Measurements from ENCODE around the gene PSORS1C2. TPM values are rescaled to one million over a fixed set of nuclear protein-coding genes. Genes with fewer than 3 reads are reported as not detected.

PSORS1C2 gene
- total and polyA plus RNA-seq, 3 donors from 2014 or later, result not detected

GRCh38 chr6:31125162-31125561 lies 13.7 kb downstream of the PSORS1C2 start:
- WGBS, 2 donors, result 54 to 59% methylated on average over 8 of the region's 8 CpGs

GRCh38 chr6:31122791-31123706 lies 15.8 kb downstream of the PSORS1C2 start:
- Histone ChIP-seq H3K9me3 (no peaks in the 10 kb centered on the region), H3K4me1 (peaks cover 11% of the 10 kb centered on the region), H3K36me3 (ENCODE audit: low read depth, missing control alignments) (no peaks in the 10 kb centered on the region), H3K4me3 (no peak overlapping the region), H3K27ac (peak overlapping the region in 1 of 2 donors; percentile 28), H3K27me3 (no peaks in the 10 kb centered on the region)
- 36 to 42% methylated on average over 12 to 16 of the region's 16 CpGs for WGBS, 2 donors
- intact Hi-C loops (cut with DNase I; ENCODE audit: low total_unique reads), result no loop called here
- DNase-seq, result peak; percentile 85
- no peak for TF ChIP-seq CTCF (IDR thresholded peaks at IDR 0.05)
- TF ChIP-seq POLR2A (IDR thresholded peaks at IDR 0.05), result no peak

More at GRCh38 chr6:31125162-31125561, 13.7 kb downstream of the PSORS1C2 start:
- Histone ChIP-seq H3K27ac (no peak overlapping the region), H3K27me3 (no peaks in the 10 kb centered on the region), H3K36me3 (ENCODE audit: low read depth, missing control alignments) (no peaks in the 10 kb centered on the region), H3K4me3 (no peak overlapping the region), H3K9me3 (no peaks in the 10 kb centered on the region), H3K4me1 (peaks cover 11% of the 10 kb centered on the region)
- TF ChIP-seq CTCF (IDR thresholded peaks at IDR 0.05) (no peak), POLR2A (IDR thresholded peaks at IDR 0.05) (no peak)
- DNase-seq, result no peak
- intact Hi-C loops (cut with DNase I; ENCODE audit: low total_unique reads), result no loop called here

- H3K27me3 ChIP-seq, result no peaks in the 10 kb centered on the region
- 87 to 93% methylated on average over 8 to 12 of the region's 12 CpGs for WGBS, 2 donors
- H3K4me1 ChIP-seq, result peaks cover 16% of the 10 kb centered on the region
- DNase-seq, result no peak
- no peak for TF ChIP-seq POLR2A (IDR thresholded peaks at IDR 0.05)
- no peak for TF ChIP-seq CTCF (IDR thresholded peaks at IDR 0.05)
- intact Hi-C loops (cut with DNase I; ENCODE audit: low total_unique reads), result no loop called here
- no peaks in the 10 kb centered on the region for H3K9me3 ChIP-seq
- H3K27ac ChIP-seq, result no peak overlapping the region
- H3K4me3 ChIP-seq, result no peak overlapping the region
- H3K36me3 ChIP-seq (ENCODE audit: low read depth, missing control alignments), result no peaks in the 10 kb centered on the region
Measured at GRCh38 chr6:31121131-31121790, 17.6 kb downstream of the PSORS1C2 start.

- TF ChIP-seq CTCF (IDR thresholded peaks at IDR 0.05), result no peak
- no peak for TF ChIP-seq POLR2A (IDR thresholded peaks at IDR 0.05)
- DNase-seq, result no peak
- no peaks in the 10 kb centered on the region for H3K27me3 ChIP-seq
- H3K4me3 ChIP-seq, result no peak within 1 kb of the TSS
- WGBS, 2 donors, result 86 to 91% methylated on average over 17 to 26 of the region's 26 CpGs
- peaks cover 16% of the 10 kb centered on the region for H3K4me1 ChIP-seq
- no peaks in the 10 kb centered on the region for H3K9me3 ChIP-seq
- no peaks in the 10 kb centered on the region for H3K36me3 ChIP-seq (ENCODE audit: low read depth, missing control alignments)
- intact Hi-C loops (cut with DNase I; ENCODE audit: low total_unique reads), result no loop called here
- no peak within 1 kb of the TSS for H3K27ac ChIP-seq
Measured at GRCh38 chr6:31120151-31120915, 18.5 kb downstream of the PSORS1C2 start, which contains the start of gene CDSN. Gene CDSN, minus strand, starts transcription at chr6:31120446. Its CDS starts 27 bp downstream, at chr6:31120419.

Data from testis (tissue), 3 donors.